AG09319 (cell line): ENCODE results near the gene PPP1R11.

ENCODE experiments used
- DNase-seq: peaks from one replicate; pipeline ENCODE4 v3.0.0-alpha.2; 2010; ENCODE audit warnings: low read depth; ENCODE audit errors: extremely low read depth
- CTCF ChIP-seq: IDR thresholded peaks from 2 replicates; pipeline ENCODE4 v1.5.1; 2011; ENCODE audit warnings: low read depth, mild to moderate bottlenecking, inconsistent platforms, low read length, moderate library complexity

Gene PPP1R11

GRCh38 chr6:30043744-30044143 is 23.3 kb upstream of the PPP1R11 start:
- DNase-seq, result no peak
- no peak for TF ChIP-seq CTCF

- no peak for DNase-seq
- no peak for TF ChIP-seq CTCF
These were observed 22.4 kb upstream of the PPP1R11 start for GRCh38 chr6:30044630-30045029.

- DNase-seq, result no peak
- TF ChIP-seq CTCF, result no peak
These were observed 19.8 kb upstream of the PPP1R11 start for GRCh38 chr6:30047220-30047619.

- no peak for TF ChIP-seq CTCF
- DNase-seq, result no peak
These were observed 13.3 kb upstream of the PPP1R11 start for GRCh38 chr6:30053682-30054081.

- no peak for DNase-seq
- no peak for TF ChIP-seq CTCF
These were observed 11.5 kb upstream of the PPP1R11 start for GRCh38 chr6:30055513-30055912.

- DNase-seq, result no peak
These were observed 6.3 kb upstream of the PPP1R11 start for GRCh38 chr6:30060606-30061091.

GRCh38 chr6:30061092-30061857 is 5.7 kb upstream of the PPP1R11 start, which contains the start of gene POLR1H:
POLR1H (plus strand) TSS chr6:30061265; CDS start chr6:30061525, 260 bp downstream.
- no peak for TF ChIP-seq CTCF

More at GRCh38 chr6:30060606-30061091, 6.3 kb upstream of the PPP1R11 start:
- TF ChIP-seq CTCF, result no peak

More at GRCh38 chr6:30061092-30061857, 5.7 kb upstream of the PPP1R11 start, which contains the start of gene POLR1H:
- DNase-seq, result peak; percentile 83
